NCI-H2171 treated with DMSO at 0.1 percent for 48 hours (cell line): ENCODE measurements around the gene KLF16.
"Not testable (repeated sequence)": the region's sequence is repeated elsewhere in the genome, so short reads cannot be mapped to it uniquely, and the experiment has no call there.

ENCODE experiments used
- DNase-seq: peaks from one replicate; lab custom pipeline; 2025; lab: John Stamatoyannopoulos, UW

KLF16 gene

DNA sequence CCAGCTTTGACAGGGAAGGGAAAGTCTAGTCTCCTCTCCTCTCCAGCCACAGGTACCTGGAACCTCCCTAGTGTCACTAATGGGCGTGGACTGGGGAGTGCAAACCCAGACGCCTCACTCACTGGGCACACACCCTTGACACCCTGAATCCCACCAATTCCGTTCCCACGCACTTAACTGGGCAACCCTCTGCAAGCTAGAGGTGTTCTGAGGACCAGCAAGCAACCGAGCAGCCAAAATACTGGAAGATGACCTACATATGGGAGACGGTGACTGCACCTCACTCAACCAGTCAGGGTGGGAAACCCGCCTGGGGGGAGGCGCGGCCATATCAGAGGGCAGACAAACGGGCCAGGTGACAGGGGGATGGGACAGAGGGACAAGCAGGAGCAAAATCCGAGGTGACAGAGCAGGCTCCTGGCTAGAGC is 20.9 kb upstream of the KLF16 start:
- DNase-seq, result no peak

DNA sequence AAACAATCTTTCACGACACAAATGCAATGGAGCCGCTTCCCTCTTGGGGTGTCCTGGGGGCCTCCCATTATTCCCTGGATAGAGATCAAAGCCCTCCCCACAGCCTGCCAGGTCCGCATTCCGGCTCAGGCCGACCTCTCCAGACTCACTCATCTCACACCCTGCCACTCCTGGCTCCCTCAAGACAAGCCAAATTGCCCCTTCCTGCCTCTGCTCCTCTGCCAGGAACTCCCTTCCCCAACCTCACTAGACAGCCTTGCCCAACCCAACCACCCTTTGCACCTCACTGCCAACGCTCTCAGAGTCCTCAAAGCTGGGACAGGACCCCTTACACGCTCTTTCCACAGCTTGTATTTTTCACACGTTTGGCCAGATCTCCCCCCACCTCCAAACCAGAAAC is 20.4 kb upstream of the KLF16 start:
- no peak for DNase-seq

DNA sequence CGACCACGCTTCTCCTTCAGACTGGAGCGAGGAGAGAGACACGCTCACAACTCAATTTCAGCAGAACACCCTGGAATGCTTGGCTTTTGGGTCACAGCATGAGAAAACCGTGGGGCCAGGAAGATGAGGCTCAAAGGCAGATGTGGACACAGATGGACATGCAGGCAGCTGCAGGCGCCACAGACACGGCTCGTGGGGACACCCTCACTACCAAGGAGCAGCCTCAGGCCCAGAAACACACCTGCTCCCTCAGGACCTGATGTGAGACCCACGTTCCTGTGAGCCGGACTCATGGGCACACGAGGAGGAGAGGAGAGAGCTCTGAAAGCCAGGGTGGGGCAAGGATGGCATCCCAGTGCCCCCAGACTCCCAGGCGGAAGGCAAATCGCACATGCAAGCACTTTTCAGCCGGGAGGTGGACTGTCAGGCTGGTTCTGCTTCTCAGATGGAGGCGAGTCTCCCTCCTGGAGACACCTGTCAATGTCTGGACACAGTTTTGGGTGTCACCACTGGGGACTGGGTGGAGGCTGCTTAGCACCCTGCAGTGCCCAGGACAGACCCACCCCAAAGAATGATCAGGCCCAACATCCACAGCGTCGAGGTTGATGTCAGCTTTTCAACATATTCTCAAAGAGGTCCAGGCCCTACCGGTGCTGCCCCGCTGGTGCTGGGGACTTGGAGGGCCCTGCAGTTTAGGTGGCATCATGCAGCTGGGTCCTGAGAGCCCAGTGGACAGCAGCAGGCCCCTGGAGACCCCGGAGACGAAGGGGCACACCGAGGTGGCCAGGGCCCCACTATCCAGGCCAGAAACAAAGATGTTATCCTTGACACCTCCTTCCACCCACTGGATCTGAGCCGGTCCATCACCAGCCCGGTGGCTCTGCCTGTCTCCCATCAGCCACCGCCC is 19.7 kb upstream of the KLF16 start:
- no peak for DNase-seq

DNA sequence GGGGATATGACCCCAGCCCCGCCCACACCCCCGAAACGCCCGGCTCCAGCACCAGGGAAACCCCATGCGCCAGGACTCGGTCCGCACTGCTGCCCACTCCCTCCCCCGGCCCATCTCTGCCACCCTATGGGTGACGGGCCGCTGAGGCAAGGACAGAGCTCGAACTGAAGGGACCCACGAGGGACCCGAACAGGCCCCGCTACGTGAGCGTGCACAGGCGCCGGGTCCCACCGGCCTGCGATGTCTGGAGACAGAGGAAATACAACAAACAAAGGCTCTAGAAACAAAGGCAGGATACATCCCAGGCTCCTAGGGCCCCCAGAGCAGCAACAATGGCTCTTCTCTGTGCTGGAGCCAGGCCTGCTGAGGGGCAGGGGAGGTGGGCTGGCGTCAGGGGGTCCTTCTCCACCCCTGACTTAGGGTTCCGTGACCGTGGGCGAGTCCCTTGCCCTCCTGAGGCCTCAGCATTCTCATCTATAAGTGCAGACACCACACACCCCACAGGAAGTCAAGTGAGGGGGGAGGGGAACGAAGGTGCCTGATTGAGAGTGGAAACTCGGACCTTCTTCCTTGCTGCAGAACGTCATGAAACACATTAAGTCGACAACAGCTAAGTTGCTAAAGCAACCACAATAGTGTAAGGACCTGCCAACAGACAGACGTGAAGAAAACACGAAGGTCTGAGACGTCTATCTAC is 18.9 kb upstream of the KLF16 start:
- DNase-seq, result no peak

DNA sequence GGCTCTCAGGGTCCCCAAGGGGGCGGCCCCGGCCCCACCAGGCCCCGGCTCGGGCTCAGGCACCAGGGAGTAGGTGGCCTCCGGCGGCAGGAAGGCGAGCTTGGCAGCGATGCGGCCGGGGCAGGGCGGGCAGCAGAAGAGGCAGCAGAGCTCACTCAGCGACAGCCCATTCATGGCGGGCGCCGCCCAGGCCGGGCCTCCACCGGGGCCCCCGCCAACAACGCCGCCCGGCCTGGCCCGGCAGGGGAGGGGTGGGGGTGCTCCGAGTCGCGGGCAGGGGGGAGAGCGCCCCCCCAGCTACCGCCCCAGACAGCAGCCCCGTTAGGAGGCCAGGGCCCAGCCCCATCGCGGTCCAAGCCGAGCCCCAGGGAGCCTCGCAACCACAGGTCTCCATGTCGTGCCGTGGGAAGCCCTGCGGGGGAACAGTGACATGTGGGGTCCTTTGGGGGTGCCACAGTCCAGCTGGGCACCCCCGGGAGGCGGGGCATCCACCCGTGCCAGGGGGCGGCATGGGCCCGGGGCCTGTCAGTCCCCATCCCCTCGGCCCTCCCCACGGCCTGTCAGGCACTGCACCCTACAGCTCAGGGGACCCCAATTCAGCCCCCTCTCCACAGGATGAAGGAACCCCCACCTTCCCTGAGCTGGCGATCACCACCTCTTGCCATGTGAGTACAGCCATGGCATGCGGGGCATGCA is 18.2 kb upstream of the KLF16 start:
- DNase-seq, result not testable (repeated sequence)

DNA sequence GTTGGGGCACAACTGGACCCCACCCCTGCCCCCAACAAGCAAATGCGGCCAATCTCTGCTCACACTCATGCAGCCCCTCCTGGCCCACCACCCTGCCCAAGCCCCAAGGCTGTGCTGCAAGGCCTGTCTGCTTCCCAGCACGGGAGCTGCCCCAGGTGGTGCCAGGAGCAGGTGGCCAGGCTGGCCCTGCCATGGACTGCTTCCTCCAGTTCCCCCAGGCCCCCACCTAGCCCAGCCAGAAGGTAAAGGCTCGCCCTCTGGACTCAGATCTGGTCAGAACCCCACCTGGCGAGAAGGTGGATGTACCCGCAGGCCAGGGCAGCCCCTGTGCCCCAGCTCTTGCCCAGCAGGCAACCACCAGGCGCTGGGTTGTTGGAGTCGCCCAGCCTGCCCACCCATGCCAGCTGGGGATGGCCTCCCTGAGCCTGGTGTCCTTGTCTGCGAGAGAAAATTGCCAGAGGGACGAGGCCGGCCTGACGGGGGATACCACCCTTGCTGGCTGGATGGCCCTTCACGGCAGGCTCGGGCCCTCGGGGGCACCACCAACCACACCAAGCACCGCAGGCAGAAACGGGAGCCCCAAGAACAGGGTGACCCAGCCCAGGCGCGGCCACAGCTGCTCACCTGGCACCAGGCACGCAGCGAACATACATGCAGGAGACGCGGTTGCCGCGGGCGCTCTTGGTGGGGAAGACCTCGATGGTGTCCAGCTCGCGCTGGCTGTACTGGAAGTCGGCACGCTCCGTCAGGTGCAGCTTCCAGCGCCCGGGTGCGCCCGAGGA is 17.4 kb upstream of the KLF16 start:
- no peak for DNase-seq

DNA sequence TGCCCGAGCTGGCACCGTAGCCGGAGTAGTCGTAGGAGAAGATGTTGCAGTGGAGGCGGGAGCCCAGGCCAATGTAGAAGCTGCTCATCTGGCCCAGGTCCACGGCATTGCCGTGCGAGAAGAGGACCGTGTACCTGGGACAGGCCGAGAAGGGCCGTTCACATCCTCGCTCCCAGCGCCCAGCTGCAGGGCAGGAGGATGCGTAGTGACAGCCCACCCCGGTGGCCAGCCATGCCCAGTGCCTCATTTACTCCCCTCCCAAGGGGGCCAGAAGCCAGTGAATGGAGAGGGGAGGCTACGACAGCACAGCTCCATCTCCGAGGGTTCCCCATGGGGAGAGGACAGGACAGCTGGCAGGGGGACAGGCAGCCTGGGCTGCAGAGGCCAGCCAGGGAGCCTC is 16.6 kb upstream of the KLF16 start:
- DNase-seq, result not testable (repeated sequence)

DNA sequence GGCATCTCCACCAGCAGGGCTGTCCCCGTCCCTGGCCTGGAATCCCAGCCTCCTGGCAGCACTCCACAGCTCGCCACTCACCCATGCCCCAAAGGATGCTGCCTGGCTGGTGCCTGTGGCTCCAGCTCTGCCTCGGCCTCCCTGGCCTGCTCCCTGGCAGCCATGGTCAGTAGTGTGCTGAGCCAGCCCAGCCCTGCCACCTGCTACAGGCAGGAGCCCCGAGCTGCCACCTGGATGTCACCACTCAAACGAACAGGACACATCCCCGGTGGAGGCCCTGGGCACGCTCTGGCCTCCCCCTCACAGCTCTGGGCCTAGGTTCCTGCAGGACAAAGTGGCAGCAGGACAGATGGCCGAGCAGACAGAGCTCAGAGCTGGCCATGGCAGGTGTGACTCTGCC is 15.2 kb upstream of the KLF16 start:
- not testable (repeated sequence) for DNase-seq

DNA sequence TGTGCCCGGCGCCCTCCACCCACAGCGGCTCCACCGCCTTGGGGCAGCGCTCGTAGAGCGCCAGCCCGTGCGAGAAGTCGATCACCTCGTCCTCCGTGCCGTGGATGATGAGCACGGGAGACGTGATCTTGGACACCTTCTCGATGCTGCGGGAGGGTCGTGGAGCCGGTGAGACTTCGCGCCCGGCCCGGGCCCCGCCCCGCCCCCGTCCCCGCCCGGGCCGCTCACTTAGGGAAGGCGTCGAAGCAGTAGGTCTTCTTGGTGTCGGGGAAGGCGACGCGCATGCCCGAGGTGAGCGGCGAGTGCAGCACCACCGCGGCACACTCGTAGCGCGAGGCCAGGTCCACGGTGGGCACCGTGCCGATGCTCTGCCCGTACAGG is 13.9 kb upstream of the KLF16 start:
- DNase-seq, result not testable (repeated sequence)

DNA sequence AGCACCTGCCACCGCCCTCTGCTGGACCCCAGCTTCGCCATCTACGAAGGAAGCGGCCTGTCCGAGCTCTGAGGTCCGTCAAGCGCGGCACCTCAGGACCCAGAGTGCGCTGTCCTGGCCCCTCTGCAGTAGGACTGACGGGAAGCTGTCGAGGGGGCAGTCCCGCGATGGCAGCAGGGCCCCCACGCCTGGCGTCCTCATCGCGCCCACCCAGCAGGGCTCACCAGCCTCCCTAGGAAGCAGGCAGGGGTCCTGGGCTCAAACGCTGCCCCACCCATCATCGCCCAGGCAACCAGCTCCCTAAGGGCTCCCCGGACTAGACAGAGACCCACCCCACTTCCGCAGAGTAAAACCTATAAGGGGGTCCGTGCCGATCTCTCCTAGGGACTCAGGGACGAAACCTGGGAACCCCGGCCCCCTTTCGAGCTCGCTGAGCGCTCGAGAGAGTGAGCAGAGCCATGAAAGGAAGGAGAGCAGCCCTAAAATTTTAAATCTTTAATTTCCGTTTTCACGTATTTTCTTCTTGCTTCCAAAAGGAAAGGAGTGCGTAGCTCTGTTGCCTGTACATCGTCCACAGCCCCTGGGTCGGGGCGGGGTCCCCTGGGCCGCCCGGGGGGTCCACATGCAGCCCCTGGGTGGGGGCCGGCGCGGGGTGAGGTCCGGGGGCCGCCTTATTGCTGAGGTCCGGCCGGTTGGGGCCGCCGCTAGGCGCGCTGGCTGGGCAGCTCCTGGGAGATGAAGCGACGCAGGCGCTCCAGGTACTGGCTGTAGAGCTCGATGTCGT is 13.3 kb upstream of the KLF16 start:
- DNase-seq, result not testable (repeated sequence)

DNA sequence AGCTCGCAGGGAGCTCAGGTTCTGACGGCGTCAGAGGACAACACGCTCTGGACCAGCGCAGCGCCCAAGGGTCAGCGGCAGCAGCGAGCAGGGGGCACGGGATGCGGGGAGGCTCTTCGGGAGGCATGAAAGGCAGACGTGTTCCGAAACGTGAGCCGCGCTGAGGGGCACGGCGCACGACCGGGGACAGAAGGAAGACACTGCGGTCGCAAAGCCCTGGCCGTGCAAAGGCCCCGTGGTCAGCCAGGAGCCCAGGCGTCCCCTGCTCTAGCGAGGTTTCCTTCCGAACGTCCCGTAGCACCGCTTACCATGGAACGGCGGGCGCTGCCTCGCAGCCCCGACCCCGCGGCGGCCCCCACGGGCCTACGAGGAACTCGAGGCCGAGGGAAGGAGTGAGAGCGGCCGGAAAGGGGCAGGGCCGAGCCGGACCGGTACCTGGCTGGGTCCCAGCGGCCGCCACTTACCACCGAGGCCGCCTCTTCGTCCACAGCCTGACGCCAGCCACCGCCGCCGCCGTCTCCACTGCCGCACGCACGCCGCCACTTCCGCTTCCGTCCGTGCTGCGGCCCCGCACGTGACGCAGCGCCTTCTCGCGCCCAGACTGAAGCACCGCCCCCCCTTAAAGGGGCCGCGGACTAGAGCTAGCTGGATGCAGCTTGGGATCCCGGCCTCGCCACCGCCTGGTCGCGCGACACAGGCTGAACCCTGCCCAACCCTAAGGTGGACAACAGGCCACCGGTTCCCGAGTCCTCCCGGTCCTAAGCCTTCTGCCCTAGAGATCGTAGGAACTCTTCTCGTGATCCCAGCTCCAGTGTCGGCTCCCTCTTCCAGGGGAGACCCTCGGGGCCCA is 12.5 kb upstream of the KLF16 start:
- DNase-seq, result peak; percentile 89

DNA sequence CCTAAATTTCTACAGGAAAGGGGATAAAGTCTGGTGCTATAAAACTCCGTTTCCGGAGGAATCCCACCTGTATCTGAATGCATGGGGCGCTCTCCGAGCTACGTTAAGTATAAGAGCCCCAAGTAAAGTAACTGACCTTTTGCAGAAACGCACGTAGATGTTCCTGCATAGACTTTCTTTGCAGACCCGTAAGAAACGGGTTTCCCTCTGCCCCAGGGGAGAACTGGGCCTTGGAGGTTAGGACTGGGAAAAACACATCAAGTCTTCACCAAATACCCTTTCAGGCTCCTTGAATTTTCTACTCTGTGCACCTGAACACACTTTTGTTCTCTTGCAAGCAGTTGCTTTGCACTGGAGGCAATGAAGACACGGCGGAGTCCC is 11.9 kb upstream of the KLF16 start:
- DNase-seq, result not testable (repeated sequence)

DNA sequence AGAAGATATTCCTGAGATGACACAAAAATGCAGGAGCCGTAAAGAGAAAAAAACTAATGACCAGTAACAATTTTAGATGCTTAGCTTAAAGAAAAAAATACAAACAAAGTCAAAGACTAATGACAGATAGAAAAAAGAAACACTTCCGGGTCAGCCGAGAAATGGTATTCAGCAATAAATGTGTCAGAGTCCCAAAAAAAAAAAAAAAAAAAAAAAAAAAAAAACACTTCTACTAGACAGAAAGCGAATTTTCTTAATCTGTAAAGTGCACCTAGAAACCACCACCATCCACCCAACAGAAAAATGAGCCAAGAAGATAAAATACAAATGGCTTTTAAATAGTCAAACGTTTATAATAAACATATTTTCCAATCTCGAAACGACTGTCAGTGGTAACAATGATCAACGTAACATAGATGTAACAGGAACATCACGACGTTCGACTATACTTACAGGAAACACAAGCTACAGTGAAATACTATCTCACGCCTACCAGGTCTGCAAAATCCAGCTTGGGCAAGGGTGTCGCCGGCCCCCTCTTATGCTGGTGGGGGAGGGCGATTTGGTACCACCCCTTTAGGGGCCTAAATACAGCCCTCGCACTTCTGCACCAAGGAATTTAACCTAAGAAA is 11.3 kb upstream of the KLF16 start:
- peak; percentile 17 for DNase-seq

DNA sequence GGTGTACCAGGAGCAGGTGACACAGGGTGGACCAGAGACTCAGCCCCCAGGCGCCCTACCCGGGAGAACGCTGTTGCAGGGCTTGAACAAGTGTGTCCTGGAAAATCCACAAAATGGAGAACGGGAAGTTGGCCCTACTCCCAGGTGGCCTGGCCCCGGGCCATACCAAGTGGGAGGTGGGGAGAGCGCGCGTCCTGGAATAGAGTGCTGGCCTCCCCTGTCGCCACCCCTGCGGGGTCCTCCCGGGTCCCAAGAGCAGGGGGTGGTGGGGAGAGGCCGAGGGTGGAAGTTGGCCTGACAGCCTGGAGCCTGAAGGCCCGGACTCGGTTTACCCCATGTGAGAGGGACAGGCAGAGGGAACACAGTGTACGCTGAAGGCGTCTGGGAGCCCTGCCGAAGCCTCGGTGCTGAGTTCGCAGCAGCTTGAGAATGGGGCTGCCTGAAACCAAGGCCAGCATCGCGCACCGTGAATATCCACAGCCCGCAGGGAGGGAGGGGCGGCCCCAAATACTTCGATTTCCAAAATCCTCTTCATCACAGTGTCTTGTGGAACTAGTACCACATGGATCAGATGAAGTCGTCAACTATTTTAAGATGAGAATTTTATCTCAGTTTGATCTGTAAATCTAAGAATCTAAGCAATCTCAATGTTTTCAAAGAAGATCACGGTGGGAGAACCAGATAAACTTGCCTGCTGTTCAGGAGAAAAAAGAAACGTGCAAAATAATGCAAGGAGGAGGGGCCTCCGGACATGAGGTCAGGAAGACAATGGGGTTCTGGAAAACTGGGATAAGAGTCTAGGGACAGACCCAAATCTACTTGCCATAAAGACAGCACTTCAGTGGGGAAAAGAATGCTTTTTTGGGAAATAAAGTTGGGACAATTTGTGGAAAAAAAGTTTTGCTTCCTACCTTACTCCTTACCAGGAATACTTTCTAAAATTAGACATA is 10.4 kb upstream of the KLF16 start:
- DNase-seq, result no peak

DNA sequence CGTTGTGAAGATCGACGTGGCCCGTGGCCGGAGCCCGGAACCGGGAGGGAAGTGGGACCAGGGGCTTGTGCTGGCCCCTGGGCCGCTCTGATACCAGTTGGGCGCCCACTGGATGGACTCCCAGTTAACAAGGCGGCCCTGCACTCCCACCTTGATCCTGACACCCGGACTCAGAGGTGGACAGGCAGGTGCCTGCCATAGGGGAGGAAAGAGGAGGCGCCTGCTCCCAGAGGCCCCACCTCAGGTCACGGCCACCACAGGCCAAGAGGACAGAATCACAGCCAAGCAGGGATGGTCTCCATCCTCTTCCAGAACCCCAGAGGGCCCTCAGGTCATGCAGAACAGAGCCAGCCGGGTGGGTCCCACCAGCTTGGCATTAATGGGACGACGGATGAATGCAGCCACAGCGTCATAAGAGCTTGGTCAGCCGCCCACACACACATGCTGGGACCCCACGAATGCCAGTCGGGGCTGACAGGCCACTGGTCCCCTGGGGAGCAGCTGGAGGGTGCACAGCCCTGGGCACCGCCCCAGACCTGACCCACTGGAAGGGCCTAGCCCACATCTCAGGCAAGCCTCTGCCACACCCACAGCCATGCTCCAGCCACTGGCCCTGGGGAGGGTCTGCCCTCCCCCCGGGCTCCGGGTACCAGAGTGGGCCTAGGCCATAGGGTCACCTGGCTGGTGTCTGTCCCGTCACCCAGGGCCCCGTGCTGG is 9.6 kb upstream of the KLF16 start:
- DNase-seq, result no peak

DNA sequence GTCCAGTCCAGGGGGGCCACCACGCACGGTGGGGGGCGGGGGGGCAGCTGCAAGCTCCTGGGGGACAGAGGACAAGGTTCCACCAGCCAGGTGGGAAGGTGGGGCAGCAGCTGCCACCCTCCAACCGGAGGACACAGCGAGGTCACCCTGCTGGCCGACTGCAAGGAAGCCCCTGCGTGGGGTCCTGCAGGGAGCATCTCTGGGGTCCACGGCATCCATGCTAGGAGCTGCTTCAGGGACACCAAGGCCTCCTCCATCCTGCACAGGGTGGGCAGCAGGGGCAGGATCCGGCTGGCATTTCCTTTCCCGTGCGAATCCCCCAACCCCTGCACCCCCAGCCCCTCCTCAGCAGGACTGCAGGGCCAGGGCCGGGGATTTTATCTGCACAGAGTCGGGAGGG is 8.3 kb upstream of the KLF16 start:
- no peak for DNase-seq

DNA sequence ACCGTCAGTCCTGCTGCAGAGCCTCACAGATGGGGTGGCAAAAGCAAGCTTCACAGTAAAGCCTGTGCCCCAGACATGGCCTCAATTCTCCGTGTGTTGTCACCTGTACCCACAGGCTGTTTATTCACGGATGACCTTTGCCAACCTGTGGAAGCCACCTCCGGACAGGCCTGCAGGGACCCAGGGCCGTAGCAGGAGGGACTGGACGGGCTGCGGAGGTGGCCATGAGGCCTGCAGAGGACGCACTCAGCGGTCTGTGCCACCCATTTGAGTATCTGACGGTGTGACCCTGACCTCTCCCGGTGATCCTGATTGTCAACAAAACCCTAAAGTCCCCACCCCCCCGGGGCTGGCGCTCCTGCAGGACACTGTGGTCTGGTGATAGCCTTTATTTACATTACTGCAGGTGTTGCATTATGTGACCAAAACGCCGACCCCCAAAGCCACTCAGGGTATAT is 7.8 kb upstream of the KLF16 start:
- DNase-seq, result no peak

DNA sequence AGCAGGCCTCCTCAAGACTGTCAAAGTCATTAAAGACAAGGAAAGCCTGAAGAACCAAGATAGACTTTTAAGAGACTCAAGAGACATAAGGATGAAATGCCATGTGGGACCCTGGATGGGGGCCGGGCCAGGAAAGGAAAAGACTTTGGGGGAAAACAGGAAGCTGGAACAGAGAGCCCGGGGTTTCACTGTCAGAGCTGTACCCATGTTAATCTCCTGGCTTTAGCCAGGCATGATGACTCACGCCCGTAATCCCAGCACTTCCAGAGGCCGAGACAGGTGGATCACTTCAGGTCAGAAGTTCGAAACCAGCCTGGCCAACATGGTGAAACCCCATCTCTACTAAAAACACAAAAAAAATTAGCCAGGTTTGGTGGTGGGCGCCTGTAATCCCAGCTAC is 5.6 kb upstream of the KLF16 start:
- no peak for DNase-seq
